Testis (tissue), 3 donors: ENCODE measurements around the gene DAB2IP. TPM values are rescaled to one million over a fixed set of nuclear protein-coding genes. Genes with fewer than 3 reads are reported as not detected.

Experiments
- DNase-seq: peaks from one replicate; pipeline ENCODE4 v3.0.0-alpha.2; 2019
- H3K27ac ChIP-seq, 2 donors: fragments of 200-600 bp; sonication (generic); one replicate each; pipeline ENCODE4 v1.5.1; 2019
- H3K27me3 ChIP-seq: fragments of 200-600 bp; sonication (generic); one replicate; pipeline ENCODE4 v1.5.1; 2019
- H3K36me3 ChIP-seq: fragments of 200-600 bp; sonication (generic); one replicate; pipeline ENCODE4 v1.5.1; 2017; ENCODE audit warnings: low read depth; ENCODE audit errors: missing control alignments
- H3K4me1 ChIP-seq: fragments of 200-600 bp; sonication (generic); one replicate; pipeline ENCODE4 v1.5.1; 2019
- H3K4me3 ChIP-seq, 2 donors: fragments of 200-600 bp; sonication (generic); one replicate each; pipeline ENCODE4 v1.5.1; 2017 to 2019
- H3K9me3 ChIP-seq: fragments of 200-600 bp; sonication (generic); one replicate; pipeline ENCODE4 v1.5.1; 2017
- CTCF ChIP-seq, 3 experiments: fragments of 450-650 bp in 2 of 3; fragments of 200-600 bp in 1 of 3; sonication (generic) in 1 of 3; IDR thresholded peaks; one replicate each; pipeline ENCODE4 v1.5.1; 2016 to 2019; ENCODE audit warnings: antibody characterized with exemption in 3 of 3, mild to moderate bottlenecking in 2 of 3, moderate library complexity in 1 of 3
- POLR2A ChIP-seq: fragments of 450-650 bp; IDR thresholded peaks from one replicate; pipeline ENCODE4 v1.6.1; 2017; ENCODE audit warnings: antibody characterized with exemption, mild to moderate bottlenecking, moderate library complexity
- WGBS, 2 donors: methylation state at CpG; one replicate each; pipeline ENCODE4 v1.1.5; 2018; 5-methylcytosine and 5-hydroxymethylcytosine counted together
- intact Hi-C: fragments of 100-400 bp; cut with DNase I; formaldehyde crosslinking; loops from one replicate; pipeline ENCODE4 v1.15.1; 2023; ENCODE audit warnings: low total_unique reads
- polyA plus RNA-seq: library from polyadenylated mRNA; stranded (reverse); fragments of 350-450 nt; fragmentation: Illumina TruSeq; extraction: RNeasy Lipid Tissue Mini Kit (QIAGEN cat#74804); gene quantifications from one replicate; pipeline ENCODE4 v1.2.3, GENCODE V29; 2014; ENCODE audit warnings: low read depth, low replicate concordance; ENCODE audit not compliant: insufficient read depth
- total RNA-seq, 2 donors: library from RNA; depleted of rRNA; stranded (reverse); fragments of >200 nt; gene quantifications; one replicate each; pipeline ENCODE4 v1.2.3, GENCODE V29; 2016

DAB2IP gene
- total and polyA plus RNA-seq, 3 donors from 2014 or later, result 57.7 to 136 (median 102) TPM

- no peaks in the 10 kb centered on the region for H3K27me3 ChIP-seq
- no peak for DNase-seq
Measured at GRCh38 chr9:121748727-121749423, 97.4 kb downstream of the DAB2IP start.

GRCh38 chr9:121749614-121750013, 98.2 kb downstream of the DAB2IP start:
- Histone ChIP-seq H3K27ac (peak overlapping the region; percentile 57 to 95), H3K9me3 (no peaks in the 10 kb centered on the region), H3K27me3 (no peaks in the 10 kb centered on the region), H3K4me1 (peaks cover 94% of the 10 kb centered on the region), H3K4me3 (no peak overlapping the region), H3K36me3 (no peaks in the 10 kb centered on the region)
- DNase-seq, result no peak
- TF ChIP-seq CTCF (IDR thresholded peaks at IDR 0.05) (no peak), POLR2A (no peak)
- intact Hi-C loops, result no loop called here
- 82 to 89% methylated on average over 10 of the region's 10 CpGs for WGBS, 2 donors

More at GRCh38 chr9:121748727-121749423, 97.4 kb downstream of the DAB2IP start:
- 22 to 44% methylated on average over 5 to 11 of the region's 11 CpGs for WGBS, 2 donors
- TF ChIP-seq POLR2A, result no peak
- TF ChIP-seq CTCF (IDR thresholded peaks at IDR 0.05), result no peak
- Histone ChIP-seq H3K27ac (peak overlapping the region; percentile 57 to 95), H3K36me3 (no peaks in the 10 kb centered on the region), H3K4me1 (peaks cover 89% of the 10 kb centered on the region), H3K9me3 (no peaks in the 10 kb centered on the region), H3K4me3 (no peak overlapping the region)
- intact Hi-C loops, result no loop called here

- WGBS, 2 donors, result 65 to 81% methylated on average over 11 of the region's 11 CpGs
Measured at GRCh38 chr9:121750259-121750714, 98.9 kb downstream of the DAB2IP start.

GRCh38 chr9:121750715-121751623, 99.5 kb downstream of the DAB2IP start:
- Histone ChIP-seq H3K9me3 (no peaks in the 10 kb centered on the region), H3K36me3 (no peaks in the 10 kb centered on the region), H3K4me1 (peaks cover 94% of the 10 kb centered on the region), H3K4me3 (no peak overlapping the region), H3K27me3 (no peaks in the 10 kb centered on the region), H3K27ac (peak overlapping the region; percentile 57 to 95)
- DNase-seq, result peak; percentile 93
- TF ChIP-seq POLR2A (no peak), CTCF (IDR thresholded peaks at IDR 0.05) (no peak)
- intact Hi-C loops, result no loop called here
- 56 to 82% methylated on average over 15 to 17 of the region's 17 CpGs for WGBS, 2 donors

More at GRCh38 chr9:121750259-121750714, 98.9 kb downstream of the DAB2IP start:
- Histone ChIP-seq H3K27ac (peak overlapping the region; percentile 57 to 95), H3K4me3 (no peak overlapping the region), H3K4me1 (peaks cover 94% of the 10 kb centered on the region), H3K9me3 (no peaks in the 10 kb centered on the region), H3K36me3 (no peaks in the 10 kb centered on the region), H3K27me3 (no peaks in the 10 kb centered on the region)
- TF ChIP-seq POLR2A, result no peak
- intact Hi-C loops, result no loop called here
- no peak for DNase-seq
